ENCODE results near the gene DGKH. TPM values are rescaled to one million over a fixed set of nuclear protein-coding genes. Genes with fewer than 3 reads are reported as not detected.

DGKH gene
- total and polyA plus RNA-seq, 2 donors from 2014 or later = 1.7 to 28.8 TPM

DNA sequence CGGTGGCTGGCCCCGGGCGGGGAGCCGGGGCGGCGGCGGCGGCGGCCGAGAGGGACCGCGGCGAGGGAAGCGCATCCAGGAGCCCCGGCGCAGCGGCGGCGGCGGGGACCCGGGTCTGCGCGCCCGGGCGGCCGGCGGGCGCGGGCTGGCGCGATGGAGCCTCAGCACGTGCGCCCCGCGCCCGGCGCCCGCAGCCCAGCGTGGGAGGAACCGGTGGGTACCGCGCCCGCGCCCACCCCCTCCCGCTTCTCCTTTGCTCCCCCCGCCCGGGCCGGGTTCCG lies 7.8 kb upstream of the DGKH start:
- Histone ChIP-seq H3K4me1 (ENCODE audit: control insufficient read depth in 2 of 3, insufficient read depth in 2 of 3, low read depth in 1 of 3, low read length in 3 of 3) (peaks cover 0 to 13% (median 3%) of the 10 kb centered on the region in 3 donors), H3K36me3 (ENCODE audit: control insufficient read depth in 2 of 3, insufficient read depth in 3 of 3, low read length in 3 of 3) (no peaks in the 10 kb centered on the region), H3K27ac (ENCODE audit: low read depth in 2 of 2, low read length in 2 of 2) (peak overlapping the region; percentile 45 to 67), H3K4me3 (ENCODE audit: low read length in 3 of 3) (peak overlapping the region in 2 of 3 donors; percentile 80 to 81), H3K9ac (ENCODE audit: low read length in 3 of 3) (no peak overlapping the region), H3K9me3 (ENCODE audit: control insufficient read depth in 2 of 3, insufficient read depth in 1 of 3, low read length in 3 of 3) (no peaks in the 10 kb centered on the region), H3K27me3 (ENCODE audit: control insufficient read depth, insufficient read depth, low read length) (no peaks in the 10 kb centered on the region)
- DNase-seq = no peak
- FAIRE-seq = no peak
- intact Hi-C loops (cut with DNase I) = no loop called here
- TF ChIP-seq, protein P1, sequence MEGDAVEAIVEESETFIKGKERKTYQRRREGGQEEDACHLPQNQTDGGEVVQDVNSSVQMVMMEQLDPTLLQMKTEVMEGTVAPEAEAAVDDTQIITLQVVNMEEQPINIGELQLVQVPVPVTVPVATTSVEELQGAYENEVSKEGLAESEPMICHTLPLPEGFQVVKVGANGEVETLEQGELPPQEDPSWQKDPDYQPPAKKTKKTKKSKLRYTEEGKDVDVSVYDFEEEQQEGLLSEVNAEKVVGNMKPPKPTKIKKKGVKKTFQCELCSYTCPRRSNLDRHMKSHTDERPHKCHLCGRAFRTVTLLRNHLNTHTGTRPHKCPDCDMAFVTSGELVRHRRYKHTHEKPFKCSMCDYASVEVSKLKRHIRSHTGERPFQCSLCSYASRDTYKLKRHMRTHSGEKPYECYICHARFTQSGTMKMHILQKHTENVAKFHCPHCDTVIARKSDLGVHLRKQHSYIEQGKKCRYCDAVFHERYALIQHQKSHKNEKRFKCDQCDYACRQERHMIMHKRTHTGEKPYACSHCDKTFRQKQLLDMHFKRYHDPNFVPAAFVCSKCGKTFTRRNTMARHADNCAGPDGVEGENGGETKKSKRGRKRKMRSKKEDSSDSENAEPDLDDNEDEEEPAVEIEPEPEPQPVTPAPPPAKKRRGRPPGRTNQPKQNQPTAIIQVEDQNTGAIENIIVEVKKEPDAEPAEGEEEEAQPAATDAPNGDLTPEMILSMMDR (IDR thresholded peaks at IDR 0.05; ENCODE audit: borderline replicate concordance, extremely low read depth, insufficient read depth) = no peak

DNA sequence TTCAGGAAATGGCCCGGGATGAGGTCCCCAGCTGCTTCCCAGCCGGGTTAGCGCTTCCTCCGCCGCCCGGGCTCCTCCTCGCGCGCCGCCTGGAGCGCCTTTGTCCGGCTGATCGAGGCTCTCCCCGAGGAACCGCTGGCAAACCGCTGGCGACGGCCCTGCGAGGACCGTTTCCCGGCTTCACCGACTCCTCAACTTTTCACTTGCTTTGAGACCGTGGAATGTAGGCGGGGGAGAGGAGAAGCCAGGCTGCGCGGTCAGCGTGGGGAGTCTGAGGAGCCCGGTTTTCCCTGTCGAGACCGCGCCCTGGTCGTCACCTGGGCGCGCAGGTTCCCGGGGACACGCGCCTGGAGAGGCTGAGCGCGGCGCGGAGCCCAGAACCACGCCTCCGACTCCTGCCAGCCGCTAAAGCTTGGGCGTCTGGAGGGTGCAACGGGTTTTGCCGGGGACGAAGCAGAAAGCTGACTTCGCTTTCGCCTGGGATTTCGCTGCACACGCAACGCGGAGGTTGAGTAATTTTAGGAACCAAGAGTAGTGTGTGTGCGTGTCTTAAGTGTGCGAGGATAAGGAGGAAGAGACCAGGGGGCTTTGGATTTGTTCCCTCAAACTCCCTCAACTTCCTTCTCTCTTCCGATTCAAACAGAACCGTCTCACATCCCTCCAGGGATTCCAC lies 7.3 kb upstream of the DGKH start:
- no peaks in the 10 kb centered on the region for H3K36me3 ChIP-seq (ENCODE audit: control insufficient read depth in 2 of 3, insufficient read depth in 3 of 3, low read length in 3 of 3)
- H3K27ac ChIP-seq (ENCODE audit: low read depth in 2 of 2, low read length in 2 of 2) = peak overlapping the region; percentile 45 to 67
- no peaks in the 10 kb centered on the region for H3K27me3 ChIP-seq (ENCODE audit: control insufficient read depth, insufficient read depth, low read length)
- peak overlapping the region; percentile 6 to 79 (median 60) for H3K9ac ChIP-seq (ENCODE audit: low read length in 3 of 3)
- DNase-seq (peak; percentile 62 to 86 (median 77)), FAIRE-seq (no peak)
- TF ChIP-seq, protein P1 (IDR thresholded peaks at IDR 0.05; ENCODE audit: borderline replicate concordance, extremely low read depth, insufficient read depth) = no peak
- peaks cover 0 to 13% (median 3%) of the 10 kb centered on the region in 3 donors for H3K4me1 ChIP-seq (ENCODE audit: control insufficient read depth in 2 of 3, insufficient read depth in 2 of 3, low read depth in 1 of 3, low read length in 3 of 3)
- intact Hi-C loops (cut with DNase I) = no loop called here
- H3K4me3 ChIP-seq (ENCODE audit: low read length in 3 of 3) = peak overlapping the region; percentile 73 to 81 (median 80)
- no peaks in the 10 kb centered on the region for H3K9me3 ChIP-seq (ENCODE audit: control insufficient read depth in 2 of 3, insufficient read depth in 1 of 3, low read length in 3 of 3)

DNA sequence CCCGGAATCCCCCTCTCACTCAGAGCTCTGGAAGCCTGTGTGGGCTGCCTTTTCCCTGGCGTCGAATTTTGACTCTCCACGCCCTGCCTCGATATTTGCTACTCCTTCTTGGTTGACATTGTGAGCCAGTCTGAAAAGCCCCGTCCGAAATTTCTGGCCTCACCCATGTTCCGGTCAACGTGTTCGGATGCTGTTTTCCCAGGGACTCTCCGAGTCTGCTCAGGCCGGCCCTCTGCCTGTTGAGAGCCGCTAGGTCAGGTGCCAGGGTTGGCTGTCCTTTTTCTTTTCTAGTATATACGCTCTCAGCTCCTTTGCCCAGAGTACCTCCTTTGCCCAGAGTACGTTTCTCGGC lies 6.8 kb upstream of the DGKH start:
- FAIRE-seq = no peak
- intact Hi-C loops (cut with DNase I) = no loop called here
- Histone ChIP-seq H3K27ac (ENCODE audit: low read depth in 2 of 2, low read length in 2 of 2) (peak overlapping the region in 1 of 2 donors; percentile 67), H3K4me3 (ENCODE audit: low read length in 3 of 3) (peak overlapping the region; percentile 73 to 81 (median 80)), H3K36me3 (ENCODE audit: control insufficient read depth in 2 of 3, insufficient read depth in 3 of 3, low read length in 3 of 3) (no peaks in the 10 kb centered on the region), H3K9ac (ENCODE audit: low read length in 3 of 3) (peak overlapping the region; percentile 6 to 79 (median 60)), H3K9me3 (ENCODE audit: control insufficient read depth in 2 of 3, insufficient read depth in 1 of 3, low read length in 3 of 3) (no peaks in the 10 kb centered on the region), H3K27me3 (ENCODE audit: control insufficient read depth, insufficient read depth, low read length) (no peaks in the 10 kb centered on the region), H3K4me1 (ENCODE audit: control insufficient read depth in 2 of 3, insufficient read depth in 2 of 3, low read depth in 1 of 3, low read length in 3 of 3) (peaks cover 0 to 13% (median 3%) of the 10 kb centered on the region in 3 donors)
- peak; percentile 70 to 82 (median 82) for DNase-seq
- TF ChIP-seq, protein P1 (IDR thresholded peaks at IDR 0.05; ENCODE audit: borderline replicate concordance, extremely low read depth, insufficient read depth) = peak; percentile 25

DNA sequence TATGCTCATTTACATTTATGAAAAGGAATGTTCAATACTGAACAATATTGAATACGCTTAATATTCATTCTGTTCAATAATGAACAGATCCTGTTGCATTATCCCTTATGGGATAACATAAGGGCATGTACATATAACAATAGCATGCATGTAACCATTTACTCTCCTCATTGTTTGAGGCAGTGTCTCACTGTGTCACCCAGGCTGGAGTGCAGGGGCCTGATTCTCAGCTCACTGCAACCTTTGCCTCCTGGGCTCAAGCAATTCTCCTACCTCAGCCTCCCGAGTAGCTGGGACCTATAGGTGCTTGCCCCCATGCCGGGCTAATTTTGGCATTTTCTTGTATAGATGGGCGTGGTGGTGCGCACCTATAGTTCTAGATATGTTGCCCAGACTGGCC lies 4.8 kb upstream of the DGKH start:
- H3K36me3 ChIP-seq (ENCODE audit: control insufficient read depth in 2 of 3, insufficient read depth in 3 of 3, low read length in 3 of 3) = no peaks in the 10 kb centered on the region
- intact Hi-C loops (cut with DNase I) = no loop called here
- no peak overlapping the region for H3K27ac ChIP-seq (ENCODE audit: low read depth in 2 of 2, low read length in 2 of 2)
- H3K27me3 ChIP-seq (ENCODE audit: control insufficient read depth, insufficient read depth, low read length) = no peaks in the 10 kb centered on the region
- H3K9me3 ChIP-seq (ENCODE audit: control insufficient read depth in 2 of 3, insufficient read depth in 1 of 3, low read length in 3 of 3) = no peaks in the 10 kb centered on the region
- H3K4me3 ChIP-seq (ENCODE audit: low read length in 3 of 3) = no peak overlapping the region
- TF ChIP-seq, protein P1 (IDR thresholded peaks at IDR 0.05; ENCODE audit: borderline replicate concordance, extremely low read depth, insufficient read depth) = no peak
- H3K4me1 ChIP-seq (ENCODE audit: control insufficient read depth in 2 of 3, insufficient read depth in 2 of 3, low read depth in 1 of 3, low read length in 3 of 3) = peaks cover 0 to 13% (median 6%) of the 10 kb centered on the region in 3 donors
- no peak overlapping the region for H3K9ac ChIP-seq (ENCODE audit: low read length in 3 of 3)
- no peak for DNase-seq
- FAIRE-seq = no peak
